DOHH2 (cell line): ENCODE results near the gene RIN2.

Experiments used
- H3F3A ChIP-seq: fragments of 200-600 bp; sonication (generic), shearing (Covaris generic); 2 replicates; pipeline ENCODE4 v1.6.0; 2016; ENCODE audit warnings: antibody characterized with exemption, mild to moderate bottlenecking; ENCODE audit not compliant: control insufficient read depth, insufficient read depth
- H3K27ac ChIP-seq: fragments of 200-600 bp; sonication (generic); 2 replicates; pipeline ENCODE4 v1.5.1; 2014; ENCODE audit warnings: low read depth, mild to moderate bottlenecking, low read length, moderate library complexity
- H3K27me3 ChIP-seq: fragments of 200-600 bp; sonication (generic); 2 replicates; pipeline ENCODE4 v1.6.1; 2014; ENCODE audit warnings: mild to moderate bottlenecking, low read length, mixed read lengths; ENCODE audit not compliant: control insufficient read depth
- H3K36me3 ChIP-seq: fragments of 200-600 bp; sonication (generic); 2 replicates; pipeline ENCODE4 v1.6.1; 2014; ENCODE audit warnings: mild to moderate bottlenecking, low read length, moderate library complexity, mixed read lengths; ENCODE audit not compliant: control insufficient read depth
- H3K4me1 ChIP-seq: fragments of 200-600 bp; sonication (generic); 2 replicates; pipeline ENCODE4 v1.6.1; 2014; ENCODE audit warnings: mild to moderate bottlenecking, low read length, mixed read lengths; ENCODE audit not compliant: control insufficient read depth
- H3K4me2 ChIP-seq: fragments of 200-600 bp; sonication (generic); 2 replicates; pipeline ENCODE4 v1.6.0; 2014; ENCODE audit warnings: mild to moderate bottlenecking, low read length, moderate library complexity
- H3K4me3 ChIP-seq: fragments of 200-600 bp; sonication (generic); 2 replicates; pipeline ENCODE4 v1.5.1; 2014; ENCODE audit warnings: mild to moderate bottlenecking, low read length, mixed read lengths
- H3K79me2 ChIP-seq: fragments of 200-600 bp; sonication (generic); 2 replicates; pipeline ENCODE4 v1.6.1; 2014; ENCODE audit warnings: mild to moderate bottlenecking, low read length, mixed read lengths; ENCODE audit not compliant: control insufficient read depth
- H3K9me2 ChIP-seq: fragments of 200-600 bp; sonication (generic); replicated peaks from 2 replicates; pipeline ENCODE4 v1.6.1; 2014; ENCODE audit warnings: mild to moderate bottlenecking, low read length, mixed read lengths; ENCODE audit not compliant: control insufficient read depth
- H3K9me3 ChIP-seq: fragments of 200-600 bp; sonication (generic); 2 replicates; pipeline ENCODE4 v1.6.1; 2014; ENCODE audit warnings: antibody characterized with exemption, low read length, mixed read lengths; ENCODE audit not compliant: control insufficient read depth, insufficient read depth
- H4K20me1 ChIP-seq: fragments of 200-600 bp; sonication (generic); 2 replicates; pipeline ENCODE4 v1.6.0; 2014; ENCODE audit warnings: low read depth, mild to moderate bottlenecking, antibody characterized with exemption, low read length, moderate library complexity; ENCODE audit not compliant: control insufficient read depth, insufficient read depth
- EZH2phosphoT487 ChIP-seq: fragments of 200-600 bp; sonication (generic); IDR thresholded peaks from 2 replicates; pipeline ENCODE4 v1.6.1; 2017; ENCODE audit warnings: borderline replicate concordance, mild to moderate bottlenecking, antibody characterized with exemption, low read length, moderate library complexity, mixed read lengths
- TF ChIP-seq, protein P1 (sequence below): fragments of 200-600 bp; sonication (generic); IDR thresholded peaks from one replicate; pipeline ENCODE4 v1.5.1; 2014; ENCODE audit warnings: antibody characterized with exemption, mild to moderate bottlenecking, low read depth, low read length; ENCODE audit not compliant: poor library complexity, severe bottlenecking

RIN2 gene

DNA sequence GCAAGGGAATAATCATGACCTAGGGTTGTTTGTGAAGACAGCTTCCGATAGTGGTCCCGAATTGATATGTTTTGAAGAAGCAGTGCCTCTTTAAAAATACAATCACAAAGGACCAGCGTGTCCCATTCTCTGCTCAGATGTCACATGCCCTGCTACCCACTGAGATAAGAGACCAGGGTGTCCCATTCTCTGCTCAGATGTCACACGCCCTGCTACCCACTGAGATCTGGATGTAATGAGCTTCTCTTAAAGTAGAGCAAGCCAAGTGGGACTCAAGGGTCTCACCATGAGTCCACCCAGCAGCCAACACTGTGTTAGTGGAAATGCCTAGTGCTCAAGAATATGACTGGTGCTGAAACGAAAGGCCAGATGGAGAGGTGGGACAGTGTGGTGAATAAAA is 22.2 kb downstream of the RIN2 start:
- TF ChIP-seq, protein P1, sequence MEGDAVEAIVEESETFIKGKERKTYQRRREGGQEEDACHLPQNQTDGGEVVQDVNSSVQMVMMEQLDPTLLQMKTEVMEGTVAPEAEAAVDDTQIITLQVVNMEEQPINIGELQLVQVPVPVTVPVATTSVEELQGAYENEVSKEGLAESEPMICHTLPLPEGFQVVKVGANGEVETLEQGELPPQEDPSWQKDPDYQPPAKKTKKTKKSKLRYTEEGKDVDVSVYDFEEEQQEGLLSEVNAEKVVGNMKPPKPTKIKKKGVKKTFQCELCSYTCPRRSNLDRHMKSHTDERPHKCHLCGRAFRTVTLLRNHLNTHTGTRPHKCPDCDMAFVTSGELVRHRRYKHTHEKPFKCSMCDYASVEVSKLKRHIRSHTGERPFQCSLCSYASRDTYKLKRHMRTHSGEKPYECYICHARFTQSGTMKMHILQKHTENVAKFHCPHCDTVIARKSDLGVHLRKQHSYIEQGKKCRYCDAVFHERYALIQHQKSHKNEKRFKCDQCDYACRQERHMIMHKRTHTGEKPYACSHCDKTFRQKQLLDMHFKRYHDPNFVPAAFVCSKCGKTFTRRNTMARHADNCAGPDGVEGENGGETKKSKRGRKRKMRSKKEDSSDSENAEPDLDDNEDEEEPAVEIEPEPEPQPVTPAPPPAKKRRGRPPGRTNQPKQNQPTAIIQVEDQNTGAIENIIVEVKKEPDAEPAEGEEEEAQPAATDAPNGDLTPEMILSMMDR, result no peak
- no peak for TF ChIP-seq EZH2phosphoT487
- H3K4me2 ChIP-seq, result no peak overlapping the region
- no peaks in the 10 kb centered on the region for H3K36me3 ChIP-seq
- no peaks in the 10 kb centered on the region for H4K20me1 ChIP-seq
- H3K9me2 ChIP-seq, result no peaks in the 10 kb centered on the region
- no peaks in the 10 kb centered on the region for H3F3A ChIP-seq
- H3K27me3 ChIP-seq, result peaks cover 22% of the 10 kb centered on the region
- no peaks in the 10 kb centered on the region for H3K79me2 ChIP-seq
- no peak overlapping the region for H3K4me3 ChIP-seq
- no peaks in the 10 kb centered on the region for H3K4me1 ChIP-seq
- H3K9me3 ChIP-seq, result no peaks in the 10 kb centered on the region
- H3K27ac ChIP-seq, result no peak overlapping the region

DNA sequence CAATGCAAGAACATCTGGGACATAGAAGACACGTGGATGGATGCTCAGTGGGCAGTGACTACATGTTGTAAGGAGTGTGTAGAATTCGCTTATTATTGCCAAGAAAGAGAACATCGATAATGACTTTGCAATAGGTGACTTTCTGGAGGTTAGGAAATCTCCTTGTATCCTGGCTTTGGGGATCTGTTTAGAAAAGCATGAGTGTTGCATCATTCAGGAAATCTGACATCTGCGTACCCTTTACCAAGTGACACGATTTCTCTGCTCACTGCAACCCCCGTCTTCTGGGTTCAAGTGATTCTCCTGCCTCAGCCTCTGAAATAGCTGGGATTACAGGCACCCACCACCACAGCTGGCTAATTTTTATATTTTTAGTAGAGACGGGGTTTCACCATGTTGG is 23.2 kb downstream of the RIN2 start:
- H3K4me2 ChIP-seq, result no peak overlapping the region
- H3K4me1 ChIP-seq, result no peaks in the 10 kb centered on the region

DNA sequence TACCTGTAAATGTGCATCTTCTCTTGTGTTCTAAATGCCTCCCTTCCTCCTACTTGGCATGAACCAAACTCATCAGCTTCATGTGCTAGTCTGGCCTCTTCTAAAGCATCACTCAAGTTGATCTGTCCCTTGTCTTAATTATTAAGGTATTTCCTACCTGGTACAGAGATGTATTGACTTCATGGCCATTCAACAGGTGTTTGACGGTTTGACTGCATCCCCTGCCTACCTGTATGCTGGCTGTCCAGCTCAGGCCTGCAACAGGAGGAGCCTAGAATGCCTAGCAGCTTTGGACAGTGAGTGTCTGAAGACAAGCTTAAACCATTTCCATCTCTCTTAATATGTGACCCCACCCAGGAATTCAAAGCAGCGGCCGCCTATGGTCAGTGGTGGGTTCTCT is 24.6 kb downstream of the RIN2 start:
- Histone ChIP-seq H3K4me1 (no peaks in the 10 kb centered on the region), H3K79me2 (no peaks in the 10 kb centered on the region), H3K9me3 (no peaks in the 10 kb centered on the region), H3F3A (no peaks in the 10 kb centered on the region), H3K36me3 (no peaks in the 10 kb centered on the region), H3K27me3 (peaks cover 22% of the 10 kb centered on the region), H3K4me3 (no peak overlapping the region), H3K9me2 (no peaks in the 10 kb centered on the region), H4K20me1 (no peaks in the 10 kb centered on the region), H3K27ac (no peak overlapping the region), H3K4me2 (no peak overlapping the region)
- TF ChIP-seq EZH2phosphoT487, result no peak
- TF ChIP-seq, protein P1, result no peak

More for the DNA sequence above, 23.2 kb downstream of the RIN2 start:
- Histone ChIP-seq H3K4me3 (no peak overlapping the region), H4K20me1 (no peaks in the 10 kb centered on the region), H3F3A (no peaks in the 10 kb centered on the region), H3K9me3 (no peaks in the 10 kb centered on the region), H3K27ac (no peak overlapping the region), H3K36me3 (no peaks in the 10 kb centered on the region), H3K79me2 (no peaks in the 10 kb centered on the region), H3K9me2 (no peaks in the 10 kb centered on the region), H3K27me3 (peaks cover 22% of the 10 kb centered on the region)
- TF ChIP-seq, protein P1, result no peak
- TF ChIP-seq EZH2phosphoT487, result no peak
